MV-4-11 (cell line): Measurements from ENCODE around the gene POLD2.
A peak's percentile ranks its signal among the peaks of the same experiment; 100 is the strongest.

Experiments
- DNase-seq: peaks from one replicate; lab custom pipeline; 2025; lab: John Stamatoyannopoulos, UW

POLD2 gene

GRCh38 chr7:44081266-44081748 is 42.0 kb downstream of the POLD2 start:
- no peak for DNase-seq

GRCh38 chr7:44080686-44081265 is 42.6 kb downstream of the POLD2 start:
- DNase-seq: no peak

DNA sequence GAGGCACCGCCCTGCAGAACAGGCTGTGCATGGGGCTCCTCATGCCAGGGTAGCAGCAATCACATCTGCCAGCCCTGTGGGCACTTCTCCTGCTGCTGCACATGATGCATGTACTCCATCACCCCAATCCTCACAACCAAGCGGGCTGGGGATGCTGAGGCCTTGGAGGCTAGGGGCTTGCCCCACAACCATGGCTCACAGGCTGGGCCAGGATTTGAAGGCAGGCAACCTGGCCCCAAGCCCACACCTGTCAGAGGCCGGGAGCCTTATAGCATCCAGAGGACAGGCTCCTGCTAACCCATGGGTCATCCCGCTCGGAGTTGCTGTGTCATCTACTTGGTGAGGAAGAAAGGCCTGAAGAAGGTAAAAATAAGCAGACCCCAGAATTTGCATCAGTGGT is 43.2 kb downstream of the POLD2 start:
- DNase-seq: no peak

- DNase-seq: no peak
These were observed 43.9 kb downstream of the POLD2 start for GRCh38 chr7:44079331-44080021.

DNA sequence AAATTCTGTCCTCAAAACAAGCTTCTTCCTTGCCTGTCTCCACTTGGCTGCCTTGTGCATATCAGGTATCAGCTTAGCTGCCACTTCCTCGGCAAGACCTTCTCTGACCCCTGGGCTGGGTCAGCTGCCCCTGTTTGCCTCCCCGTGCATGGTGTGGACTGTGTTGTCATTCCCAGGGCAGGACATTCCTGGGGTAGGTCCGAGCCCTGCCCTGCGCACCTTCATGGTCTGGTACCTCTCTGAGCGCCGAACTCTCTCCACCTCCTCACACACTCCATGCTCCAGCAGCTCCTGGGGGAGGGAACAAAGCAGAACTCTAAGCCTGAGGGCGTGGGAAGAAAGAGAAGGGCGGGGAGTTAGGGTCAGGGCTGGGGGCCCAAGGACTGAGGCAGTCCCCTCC is 44.8 kb downstream of the POLD2 start:
- no peak for DNase-seq

- DNase-seq: no peak
These were observed 45.7 kb downstream of the POLD2 start for GRCh38 chr7:44077681-44078091.

DNA sequence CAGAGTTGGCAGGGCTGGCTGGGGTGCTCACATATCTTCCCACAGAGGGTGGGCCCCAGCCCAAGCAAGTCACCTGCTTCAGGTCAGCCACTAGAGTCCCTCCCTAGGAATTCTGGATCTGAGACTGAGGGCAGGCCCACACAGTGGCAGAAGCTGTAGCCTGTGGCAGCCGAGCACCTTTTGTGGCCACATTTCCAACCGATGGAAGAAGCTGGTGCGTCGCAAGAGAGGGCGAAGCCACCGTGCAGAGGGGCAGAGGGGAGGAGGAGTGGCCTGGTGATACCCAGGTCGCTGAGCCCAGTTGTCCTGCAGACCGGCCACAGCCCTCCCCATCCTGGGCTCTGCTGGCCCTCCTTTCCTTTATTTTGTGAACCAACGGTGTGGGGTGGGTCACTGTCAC is 46.3 kb downstream of the POLD2 start:
- DNase-seq: no peak

GRCh38 chr7:44076101-44076895 is 47.0 kb downstream of the POLD2 start:
- no peak for DNase-seq

DNA sequence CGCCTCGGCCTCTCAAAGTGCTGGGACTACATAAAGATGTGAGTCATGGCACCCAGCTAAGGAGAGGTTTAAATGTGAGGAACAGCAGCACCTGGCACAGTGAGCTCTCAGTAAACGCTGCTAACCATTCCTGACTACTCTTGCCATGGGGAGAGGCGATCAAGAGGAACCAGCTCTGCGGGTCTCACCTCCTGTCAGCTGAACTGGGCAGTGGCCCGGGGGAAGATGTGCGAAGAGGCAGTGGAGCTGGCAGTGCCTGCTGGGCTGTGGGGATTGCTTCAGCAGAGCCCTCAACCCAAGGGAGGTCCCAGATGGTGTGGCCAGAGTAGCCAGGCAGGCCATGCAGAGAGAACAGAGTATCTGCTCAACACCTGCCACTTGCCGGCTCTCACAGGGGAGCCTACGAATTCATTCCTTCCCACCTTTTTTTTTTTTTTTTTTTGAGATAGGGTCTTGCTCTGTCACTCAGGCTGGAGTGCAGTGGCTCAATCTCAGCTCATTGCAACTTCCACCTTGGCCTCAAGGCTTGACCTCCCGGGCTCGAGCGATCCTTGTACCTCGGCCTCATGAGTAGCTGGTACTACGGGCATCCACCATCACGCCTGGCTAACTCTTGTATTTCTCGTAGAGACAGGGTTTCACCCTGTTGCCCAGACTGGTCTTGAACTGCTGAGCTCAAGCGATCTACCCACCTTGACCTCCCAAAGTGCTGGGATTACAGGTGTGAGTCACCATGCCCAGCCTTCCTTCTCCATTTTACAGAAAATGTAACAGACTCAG is 47.9 kb downstream of the POLD2 start:
- DNase-seq: no peak

- no peak for DNase-seq
These were observed 49.0 kb downstream of the POLD2 start for GRCh38 chr7:44074349-44074695.

- DNase-seq: peak; percentile 78
These were observed 49.5 kb downstream of the POLD2 start for GRCh38 chr7:44073664-44074348.

- peak; percentile 57 for DNase-seq
These were observed 50.8 kb downstream of the POLD2 start for GRCh38 chr7:44072364-44073231.

- no peak for DNase-seq
These were observed 51.5 kb downstream of the POLD2 start for GRCh38 chr7:44071726-44072363.

DNA sequence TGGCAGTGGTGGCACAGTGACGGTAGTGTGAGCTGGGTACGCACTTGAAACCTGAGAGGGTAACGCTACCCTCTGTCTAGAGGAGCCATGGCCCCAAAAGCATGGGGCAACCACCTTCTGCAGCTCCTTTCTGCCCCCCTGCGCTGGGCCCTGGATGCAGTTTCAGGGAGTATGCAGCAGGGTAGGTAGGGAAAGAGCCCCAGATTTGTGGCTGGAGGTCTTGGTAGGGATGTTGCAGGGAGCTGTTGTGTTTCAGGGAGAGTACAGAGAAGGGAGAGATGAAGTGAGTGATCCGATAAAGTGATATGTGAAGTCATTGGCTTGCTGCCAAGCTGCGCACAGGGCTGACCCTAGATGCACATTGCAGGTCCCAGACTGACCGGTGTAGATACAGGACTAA is 55.3 kb downstream of the POLD2 start:
- DNase-seq: no peak

DNA sequence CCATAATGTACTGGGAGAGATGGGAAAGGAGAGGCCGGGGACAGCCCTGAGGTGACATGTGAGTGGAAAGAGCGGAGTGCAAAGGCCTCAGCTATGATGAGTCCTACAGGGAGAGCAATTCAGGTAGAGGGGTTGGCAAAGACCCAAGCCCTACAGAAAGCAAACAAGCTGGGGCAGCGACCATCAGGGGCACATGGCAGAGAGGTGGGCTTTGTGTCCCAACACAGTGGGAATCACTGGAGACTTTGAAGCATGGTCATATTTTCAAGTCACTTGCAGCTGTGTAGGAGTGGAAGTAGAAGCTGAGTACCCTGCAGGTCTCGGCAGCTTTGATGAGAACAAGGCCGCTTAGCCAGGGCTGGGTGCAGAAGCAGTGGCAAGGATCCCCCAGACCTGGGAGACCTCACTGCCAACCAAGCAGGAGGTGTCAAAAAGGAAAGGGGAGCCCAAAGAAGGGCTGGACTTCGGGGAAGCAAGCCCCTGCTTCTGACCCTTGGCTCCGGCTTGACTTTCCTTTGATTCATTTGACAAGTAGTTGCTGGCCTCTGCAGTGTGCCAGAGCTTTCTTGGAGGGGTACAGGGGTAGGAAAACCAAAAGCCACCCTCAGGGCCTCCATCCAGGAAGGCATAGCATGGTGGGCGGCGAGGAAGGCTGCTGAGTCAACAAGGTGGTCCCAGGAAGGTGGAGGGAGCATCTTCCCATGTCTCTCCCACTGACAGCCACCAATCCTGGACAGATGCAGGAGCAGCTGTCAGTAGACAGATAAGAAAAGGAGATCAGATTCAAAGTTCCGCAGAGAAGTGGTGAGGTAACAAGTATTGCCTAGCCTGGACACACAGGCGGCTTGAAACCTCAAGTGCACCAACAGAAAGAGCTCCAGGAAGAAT is 56.0 kb downstream of the POLD2 start:
- DNase-seq: no peak

DNA sequence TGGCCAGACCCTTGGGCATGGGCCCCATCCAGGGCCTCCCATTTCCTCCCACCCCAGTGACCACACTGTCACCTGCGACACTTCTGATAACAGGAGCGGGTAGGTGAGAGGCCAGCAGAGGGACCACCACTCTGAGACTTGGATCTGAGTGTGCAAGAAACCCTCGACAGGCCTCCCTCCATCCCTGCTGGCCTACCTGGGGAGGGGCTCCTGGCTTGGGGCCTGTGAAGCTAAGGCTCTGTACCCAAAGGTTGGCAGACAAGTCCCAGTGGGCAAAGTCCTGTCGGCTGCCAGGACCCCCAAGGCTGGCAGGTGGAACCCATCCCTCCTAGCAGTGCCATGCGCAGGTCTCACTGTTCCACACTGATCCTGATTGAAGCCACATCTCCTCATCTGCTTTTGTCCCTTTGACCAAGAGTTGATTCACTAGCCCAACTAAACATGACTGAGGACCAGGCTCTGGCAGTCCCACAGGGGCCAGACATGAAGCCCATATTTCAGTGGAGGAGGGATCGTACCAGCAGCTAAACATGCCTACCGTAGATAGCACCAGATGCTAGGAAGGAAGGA is 56.8 kb downstream of the POLD2 start:
- no peak for DNase-seq

DNA sequence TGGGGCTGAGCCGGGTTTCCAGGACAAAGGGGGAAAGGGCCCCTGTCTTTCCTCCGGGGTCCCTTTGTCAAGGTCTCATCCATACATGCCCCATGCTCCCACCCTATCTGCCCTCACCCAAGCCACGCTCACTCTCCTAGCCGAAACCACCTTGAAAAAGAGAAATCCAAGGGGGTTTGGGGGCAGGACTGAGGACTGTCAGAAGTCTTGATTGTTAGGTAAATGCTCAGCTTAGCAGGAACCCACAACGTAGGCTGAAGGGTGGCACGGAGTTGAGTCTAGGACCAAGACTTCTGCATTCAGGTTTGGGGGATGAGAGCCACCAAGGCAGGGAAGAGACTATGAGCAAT is 57.3 kb downstream of the POLD2 start:
- DNase-seq: no peak

DNA sequence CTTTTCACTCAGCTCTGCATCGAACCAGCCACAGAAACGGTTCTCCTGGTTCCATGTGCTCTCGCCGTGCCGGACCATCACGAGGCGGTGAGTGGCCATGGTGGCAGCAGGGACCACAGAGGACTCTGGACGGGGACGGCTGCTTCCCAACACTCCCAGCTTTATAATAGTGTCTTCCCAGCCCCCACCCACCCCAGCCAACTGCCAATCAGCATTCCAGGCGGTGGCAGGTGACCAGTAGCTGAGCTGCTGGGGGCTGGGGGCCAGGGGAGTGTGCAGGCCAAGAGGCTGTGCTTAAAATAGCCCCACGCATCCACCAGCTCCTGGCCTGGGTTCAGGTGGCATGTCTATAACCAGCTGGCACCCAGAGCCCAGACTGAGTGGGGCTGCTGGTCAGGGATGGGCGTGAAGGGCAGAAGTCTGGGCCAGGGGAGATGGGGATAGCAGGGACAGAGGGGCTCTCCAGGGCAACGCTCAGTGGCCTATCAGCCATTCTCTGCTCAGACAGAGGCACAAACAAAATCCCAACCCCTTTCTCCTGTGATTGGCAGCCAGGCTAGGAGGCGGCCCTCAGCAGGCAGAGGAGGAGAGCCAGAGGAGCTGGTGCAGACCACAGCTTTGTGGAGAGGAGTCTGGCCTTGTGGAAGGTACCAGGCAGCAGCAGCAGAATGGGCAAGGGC is 57.8 kb downstream of the POLD2 start, which contains the start of gene PGAM2:
TSS of gene PGAM2 (minus strand) at position 137 of the 680 bp plus-strand sequence. CDS start at position 99, 38 bp downstream.
- DNase-seq: peak; percentile 41
